ENCODE measurements around the gene HLA-G.

DNA sequence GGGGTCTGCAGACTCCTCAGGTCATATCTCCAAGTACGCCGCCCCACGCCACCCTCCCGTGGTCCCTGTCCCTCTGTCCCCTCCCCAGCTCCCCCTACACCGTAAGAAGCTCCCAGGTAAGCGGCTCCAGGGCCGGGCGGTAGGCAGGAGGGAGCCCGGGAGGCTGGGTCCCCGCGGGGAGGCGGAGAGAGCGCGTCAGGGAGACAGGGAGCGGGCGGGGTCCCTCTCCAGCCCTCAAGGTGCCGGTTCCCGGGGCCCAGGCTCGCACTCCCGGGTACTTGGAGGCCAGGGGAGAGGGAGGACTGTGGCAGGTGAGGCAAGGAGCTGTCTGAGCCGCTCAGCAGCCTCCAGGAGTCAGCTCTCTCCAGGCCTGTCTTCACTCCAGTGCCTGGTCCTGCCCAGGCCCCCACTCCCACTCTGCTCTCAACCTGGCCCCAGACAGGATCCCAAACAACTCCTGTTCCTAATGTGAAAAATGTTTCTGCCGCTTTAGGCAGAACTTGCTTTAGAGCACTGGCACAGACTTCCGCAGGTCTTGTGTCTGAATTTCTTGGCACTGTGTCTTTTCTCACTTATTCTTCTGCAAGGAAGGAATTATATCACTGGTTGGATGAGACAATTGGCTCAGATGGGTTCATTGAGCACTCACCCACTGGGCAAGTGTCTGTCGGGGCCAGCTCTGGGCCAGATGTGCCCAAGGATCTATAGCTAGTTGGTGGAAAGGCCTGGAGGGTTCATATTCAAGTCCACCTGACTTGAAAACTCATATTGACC is 36.6 kb downstream of the HLA-G start:
- no peak for TF ChIP-seq POLR2A (IDR thresholded peaks at IDR 0.05; ENCODE audit: low read length)
- no peak for TF ChIP-seq GATA1 (IDR thresholded peaks at IDR 0.05; ENCODE audit: low read depth, low read length)
